Stimulated activated CD8-positive, alpha-beta memory T cell treated with anti-CD3 and anti-CD28 coated beads, Interleukin-4, amount 100 ng/mL, for 1 hour (primary cell): Measurements from ENCODE around the gene KIRREL3.

Experiments
- DNase-seq, 2 donors: peaks; one replicate each; pipeline ENCODE4 v3.0.0-alpha.2; 2020; ENCODE audit warnings: low read depth in 2 of 2, low spot score in 1 of 2

KIRREL3 gene

GRCh38 chr11:126743628-126744027 is 256.9 kb downstream of the KIRREL3 start:
- DNase-seq, result no peak

- DNase-seq, result no peak
Observed at GRCh38 chr11:126742582-126742981, 258.0 kb downstream of the KIRREL3 start.

GRCh38 chr11:126740846-126741245 is 259.7 kb downstream of the KIRREL3 start:
- DNase-seq, result no peak

GRCh38 chr11:126739499-126740145 is 260.9 kb downstream of the KIRREL3 start:
- DNase-seq, result no peak

- no peak for DNase-seq
Observed at GRCh38 chr11:126738295-126739031, 262.1 kb downstream of the KIRREL3 start.

- no peak for DNase-seq
Observed at GRCh38 chr11:126736682-126737572, 263.6 kb downstream of the KIRREL3 start.

GRCh38 chr11:126734752-126735151 is 265.8 kb downstream of the KIRREL3 start:
- no peak for DNase-seq

- DNase-seq, result no peak
Observed at GRCh38 chr11:126733685-126734084, 266.9 kb downstream of the KIRREL3 start.

- no peak for DNase-seq
Observed at GRCh38 chr11:126732981-126733380, 267.6 kb downstream of the KIRREL3 start.

- DNase-seq, result no peak
Observed at GRCh38 chr11:126731576-126732142, 268.9 kb downstream of the KIRREL3 start.

GRCh38 chr11:126727381-126727780 is 273.2 kb downstream of the KIRREL3 start:
- DNase-seq, result no peak

GRCh38 chr11:126725521-126725920 is 275.0 kb downstream of the KIRREL3 start:
- no peak for DNase-seq

- DNase-seq, result no peak
Observed at GRCh38 chr11:126725043-126725442, 275.5 kb downstream of the KIRREL3 start.

GRCh38 chr11:126723665-126724045 is 276.9 kb downstream of the KIRREL3 start:
- no peak for DNase-seq

GRCh38 chr11:126722956-126723664 is 277.5 kb downstream of the KIRREL3 start:
- DNase-seq, result no peak

- DNase-seq, result no peak
Observed at GRCh38 chr11:126722006-126722736, 278.4 kb downstream of the KIRREL3 start.

- DNase-seq, result no peak
Observed at GRCh38 chr11:126720539-126721235, 279.9 kb downstream of the KIRREL3 start.

GRCh38 chr11:126719740-126720139 is 280.8 kb downstream of the KIRREL3 start:
- no peak for DNase-seq

GRCh38 chr11:126718276-126718675 is 282.3 kb downstream of the KIRREL3 start:
- no peak for DNase-seq
